SK-N-MC (cell line): ENCODE measurements around the gene RASAL1.
A peak's percentile ranks its signal among the peaks of the same experiment; 100 is the strongest.

Source experiments
- DNase-seq: peaks from one replicate; pipeline ENCODE4 v3.0.0-alpha.2; 2011; ENCODE audit warnings: low read depth, low spot score
- H3K27ac ChIP-seq: fragments of 200-600 bp; sonication (generic); 2 replicates; pipeline ENCODE4 v1.5.1; 2016; ENCODE audit warnings: mixed run types
- H3K36me3 ChIP-seq: fragments of 200-600 bp; sonication (generic); 2 replicates; pipeline ENCODE4 v1.6.1; 2017; ENCODE audit warnings: antibody characterized with exemption, low read length, mixed read lengths; ENCODE audit not compliant: insufficient read depth
- H3K4me3 ChIP-seq: fragments of 200-600 bp; sonication (generic); 2 replicates; pipeline ENCODE4 v1.5.1; 2016
- H3K9ac ChIP-seq: fragments of 200-600 bp; sonication (generic); 2 replicates; pipeline ENCODE4 v1.8.0; 2017; ENCODE audit warnings: mixed run types, mixed read lengths; ENCODE audit not compliant: insufficient read length
- H3K9me3 ChIP-seq: fragments of 200-600 bp; sonication (generic); 2 replicates; pipeline ENCODE4 v1.6.1; 2017; ENCODE audit warnings: low read depth, mild to moderate bottlenecking, antibody characterized with exemption, low read length, moderate library complexity, mixed read lengths
- EZH2 ChIP-seq: fragments of 200-600 bp; sonication (generic); IDR thresholded peaks from one replicate; pipeline ENCODE4 v1.6.1; 2017; ENCODE audit warnings: antibody characterized with exemption
- FOXP2 ChIP-seq: optimal IDR thresholded peaks from 2 replicates; pipeline ENCODE3; 2011; ENCODE audit warnings: mild to moderate bottlenecking, moderate library complexity; ENCODE audit not compliant: insufficient read depth; ENCODE audit errors: extremely low read length, control extremely low read depth
- POLR2AphosphoS5 ChIP-seq: IDR thresholded peaks from 2 replicates; pipeline ENCODE4 v1.6.1; 2012; ENCODE audit warnings: mild to moderate bottlenecking, low read depth, low read length, borderline replicate concordance

The RASAL1 gene

GRCh38 chr12:113140706-113141105 lies 5.1 kb upstream of the RASAL1 start:
- no peaks in the 10 kb centered on the region for H3K36me3 ChIP-seq
- H3K9me3 ChIP-seq: no peaks in the 10 kb centered on the region
- DNase-seq: no peak
- H3K4me3 ChIP-seq: no peak overlapping the region
- H3K9ac ChIP-seq: no peak overlapping the region
- TF ChIP-seq FOXP2: no peak
- TF ChIP-seq POLR2AphosphoS5: no peak
- no peak for TF ChIP-seq EZH2
- H3K27ac ChIP-seq: no peak overlapping the region

GRCh38 chr12:113138826-113139225 lies 3.3 kb upstream of the RASAL1 start:
- no peaks in the 10 kb centered on the region for H3K9me3 ChIP-seq
- DNase-seq: no peak
- H3K4me3 ChIP-seq: no peak overlapping the region
- no peak overlapping the region for H3K9ac ChIP-seq
- H3K27ac ChIP-seq: no peak overlapping the region
- TF ChIP-seq FOXP2 (no peak), EZH2 (no peak), POLR2AphosphoS5 (no peak)
- H3K36me3 ChIP-seq: no peaks in the 10 kb centered on the region

- Histone ChIP-seq H3K4me3 (no peak overlapping the region), H3K9ac (no peak overlapping the region), H3K36me3 (no peaks in the 10 kb centered on the region), H3K9me3 (no peaks in the 10 kb centered on the region), H3K27ac (no peak overlapping the region)
- no peak for DNase-seq
- TF ChIP-seq FOXP2 (no peak), EZH2 (no peak), POLR2AphosphoS5 (no peak)
Measured at GRCh38 chr12:113137861-113138783, 2.6 kb upstream of the RASAL1 start.

- Histone ChIP-seq H3K4me3 (no peak overlapping the region), H3K27ac (no peak overlapping the region), H3K36me3 (no peaks in the 10 kb centered on the region), H3K9me3 (no peaks in the 10 kb centered on the region), H3K9ac (no peak overlapping the region)
- DNase-seq: no peak
- TF ChIP-seq EZH2 (no peak), FOXP2 (no peak), POLR2AphosphoS5 (no peak)
Measured at GRCh38 chr12:113136990-113137511, 1.5 kb upstream of the RASAL1 start.

- DNase-seq: no peak
Measured at GRCh38 chr12:113136128-113136989, 798 bp upstream of the RASAL1 start.

GRCh38 chr12:113134521-113134951 lies 1.0 kb downstream of the RASAL1 start:
- Histone ChIP-seq H3K9ac (peak overlapping the region; percentile 42), H3K4me3 (peak overlapping the region; percentile 80), H3K9me3 (no peaks in the 10 kb centered on the region), H3K27ac (no peak overlapping the region), H3K36me3 (no peaks in the 10 kb centered on the region)
- no peak for DNase-seq
- no peak for TF ChIP-seq EZH2
- no peak for TF ChIP-seq FOXP2
- peak; percentile 30; the same call in 1 of the 2 replicates for TF ChIP-seq POLR2AphosphoS5

More at GRCh38 chr12:113136128-113136989, 798 bp upstream of the RASAL1 start:
- Histone ChIP-seq H3K27ac (no peak overlapping the region), H3K36me3 (no peaks in the 10 kb centered on the region), H3K9me3 (no peaks in the 10 kb centered on the region), H3K4me3 (peak overlapping the region; percentile 80), H3K9ac (no peak overlapping the region)
- TF ChIP-seq POLR2AphosphoS5: no peak
- no peak for TF ChIP-seq FOXP2
- no peak for TF ChIP-seq EZH2

GRCh38 chr12:113134071-113134470 lies 1.5 kb downstream of the RASAL1 start:
- TF ChIP-seq EZH2: no peak
- TF ChIP-seq FOXP2: no peak
- no peak for TF ChIP-seq POLR2AphosphoS5
- peak overlapping the region; percentile 80; the same call in 1 of the 2 replicates for H3K4me3 ChIP-seq
- no peaks in the 10 kb centered on the region for H3K36me3 ChIP-seq
- H3K9me3 ChIP-seq: no peaks in the 10 kb centered on the region
- H3K9ac ChIP-seq: no peak overlapping the region
- no peak for DNase-seq
- no peak overlapping the region for H3K27ac ChIP-seq

GRCh38 chr12:113133666-113134065 lies 1.9 kb downstream of the RASAL1 start:
- TF ChIP-seq EZH2 (no peak), POLR2AphosphoS5 (no peak), FOXP2 (no peak)
- DNase-seq: no peak
- no peaks in the 10 kb centered on the region for H3K9me3 ChIP-seq
- H3K36me3 ChIP-seq: no peaks in the 10 kb centered on the region
- no peak overlapping the region for H3K27ac ChIP-seq
- no peak overlapping the region for H3K4me3 ChIP-seq
- no peak overlapping the region for H3K9ac ChIP-seq
